HG03558 (cell line): ENCODE measurements around the gene RAPGEF4.
"Not testable (repeated sequence)": the region's sequence is repeated elsewhere in the genome, so short reads cannot be mapped to it uniquely, and the experiment has no call there.

Experiments
- ATAC-seq: cut with Tn5 transposase; IDR thresholded peaks from one replicate; pipeline ENCODE4 v1.9.1; 2021; ENCODE audit warnings: moderate number of reproducible peaks; ENCODE audit not compliant: unreplicated experiment; ENCODE audit errors: extremely low read depth

RAPGEF4 gene

DNA sequence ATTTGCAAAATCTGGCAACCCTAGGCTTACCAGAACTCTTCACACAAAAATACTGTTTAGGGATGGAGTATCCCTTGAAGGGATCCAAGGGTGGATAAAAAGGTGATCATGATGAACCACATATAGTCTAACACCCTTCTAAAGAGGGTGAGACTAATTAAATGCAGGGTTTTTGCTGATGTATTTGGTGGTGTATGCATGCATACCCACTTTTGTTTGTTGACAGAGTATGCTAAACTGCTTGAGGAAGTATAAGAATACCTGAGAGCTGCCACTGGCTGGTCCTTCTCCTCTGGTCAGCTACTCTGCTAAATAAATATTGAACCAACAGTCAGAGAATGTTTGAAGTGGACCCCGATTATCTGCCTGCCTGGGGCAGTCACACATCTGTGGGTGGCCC is 34.2 kb downstream of the RAPGEF4 start:
- no peak for ATAC-seq

DNA sequence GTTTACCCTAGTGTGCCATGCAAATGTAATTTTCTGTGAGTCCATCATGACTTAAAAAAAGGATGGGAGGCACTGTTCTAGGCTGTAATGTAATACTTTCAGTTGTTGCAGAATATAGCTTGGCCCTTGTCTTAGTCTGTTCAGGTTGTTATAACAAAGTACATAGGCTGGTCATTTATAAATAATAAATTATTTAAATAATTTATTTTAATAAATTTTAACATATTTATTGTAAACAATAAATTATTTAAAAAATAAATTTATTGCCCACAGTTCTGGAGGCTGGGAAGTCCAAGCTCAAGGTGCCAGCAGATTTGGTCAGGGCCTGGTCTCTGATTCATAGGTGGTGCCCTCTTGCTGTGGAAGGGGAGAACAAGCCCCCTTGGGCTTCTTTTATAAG is 35.2 kb downstream of the RAPGEF4 start:
- no peak for ATAC-seq

DNA sequence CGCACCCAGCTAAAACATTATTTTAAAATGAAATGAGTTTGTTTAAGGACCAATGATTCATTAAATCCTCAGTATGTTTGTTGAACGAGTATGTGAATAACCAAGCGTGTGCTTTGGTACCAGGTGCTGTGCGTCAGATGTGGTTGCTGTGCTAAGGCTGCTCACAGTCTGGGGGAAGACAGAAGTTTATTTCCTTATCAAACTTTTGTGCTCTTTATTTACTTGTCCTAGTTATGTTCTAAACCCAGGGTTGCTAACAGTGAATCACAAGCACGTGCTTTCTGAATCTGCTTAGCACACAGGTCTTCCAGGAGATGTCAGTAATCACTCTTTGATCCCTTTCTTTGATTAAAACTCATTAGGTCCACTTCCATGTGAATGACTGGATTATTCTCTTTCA is 37.0 kb downstream of the RAPGEF4 start:
- ATAC-seq, result no peak

- ATAC-seq, result no peak
These were observed 38.7 kb downstream of the RAPGEF4 start for GRCh38 chr2:172774302-172774701.

DNA sequence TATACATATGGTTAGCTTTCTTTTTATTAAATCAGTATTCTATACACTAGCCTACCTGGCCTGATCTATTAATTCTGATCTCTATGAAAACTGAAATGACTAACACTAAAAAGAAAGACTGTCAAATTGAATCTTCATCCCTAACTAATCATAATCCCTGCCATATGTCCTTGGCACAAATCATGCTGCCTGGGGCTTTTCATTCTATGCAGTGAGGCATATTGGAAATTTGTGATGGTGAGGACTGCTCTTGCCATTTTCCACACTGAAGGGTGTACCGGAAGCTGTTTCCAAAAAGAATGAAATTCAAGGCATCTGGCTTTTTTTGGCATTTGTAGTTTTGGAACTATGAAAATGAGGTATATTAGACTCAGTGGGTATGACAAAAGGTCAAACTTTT is 39.7 kb downstream of the RAPGEF4 start:
- no peak for ATAC-seq

GRCh38 chr2:172777431-172777830 is 41.8 kb downstream of the RAPGEF4 start:
- no peak for ATAC-seq

DNA sequence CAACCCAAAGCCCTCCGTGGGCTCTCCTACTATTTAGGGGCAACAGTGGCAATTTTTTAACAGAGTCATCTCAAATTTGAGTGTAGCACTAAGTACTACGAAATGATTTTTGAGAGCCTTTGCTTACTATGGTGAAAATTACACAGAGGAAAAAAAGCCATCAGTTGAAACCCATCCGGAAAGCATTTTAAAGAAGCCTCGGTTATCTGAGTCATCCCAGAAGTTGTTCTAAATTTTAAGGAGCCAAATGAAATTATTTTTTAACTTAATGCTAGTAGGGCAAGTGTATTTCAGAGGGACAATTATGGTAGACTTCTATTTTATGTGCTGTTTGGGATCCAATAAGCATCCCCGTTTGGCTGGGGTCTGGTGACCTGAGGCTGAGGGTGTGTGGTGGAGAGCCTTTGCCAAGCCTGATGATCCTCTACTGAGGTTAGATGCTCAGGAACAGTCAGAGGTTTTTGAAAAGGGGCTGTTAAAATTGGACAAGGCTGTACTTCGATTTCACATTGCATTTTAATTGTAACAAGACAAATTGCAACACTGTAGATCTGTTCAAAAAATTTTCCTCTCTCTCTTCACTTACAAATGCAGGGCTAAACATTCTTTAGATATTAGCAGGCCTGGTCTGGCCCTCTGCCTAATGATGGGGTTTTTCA is 47.0 kb downstream of the RAPGEF4 start:
- ATAC-seq, result no peak

DNA sequence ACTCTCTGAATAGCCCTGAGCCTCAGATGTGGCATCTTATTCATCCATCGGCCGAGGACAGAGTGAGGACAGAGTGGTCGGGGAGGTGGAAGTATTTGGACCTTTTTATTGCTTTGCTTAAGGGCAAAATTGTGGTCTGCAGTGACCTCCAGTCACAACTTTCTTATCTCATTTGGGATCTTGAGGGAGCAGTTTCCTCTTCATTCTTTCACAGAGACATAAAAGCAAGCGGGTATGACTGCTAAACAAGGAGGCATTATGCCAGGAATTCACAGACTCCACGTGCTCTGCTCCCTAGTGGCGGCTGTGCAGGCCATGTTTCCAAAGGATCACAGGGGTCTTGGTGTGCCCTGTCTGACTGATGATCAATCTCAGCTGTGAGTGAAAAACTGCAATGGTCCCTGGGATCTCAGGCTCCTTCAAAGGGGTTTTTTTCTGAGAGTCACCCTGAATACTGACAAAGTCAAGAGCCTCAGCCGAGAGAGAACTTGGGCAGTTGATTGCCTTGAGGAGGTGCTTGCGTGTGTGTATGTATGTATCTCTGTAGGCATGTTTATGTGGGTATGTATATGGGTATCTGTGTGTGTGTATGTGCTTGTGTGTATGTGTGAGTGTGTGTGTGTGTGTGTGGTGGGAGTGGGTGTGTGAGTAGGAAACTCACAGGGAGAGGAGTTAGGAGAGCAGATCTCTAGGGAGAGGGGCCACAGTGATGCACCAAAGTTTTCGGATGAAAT is 47.7 kb downstream of the RAPGEF4 start:
- no peak for ATAC-seq

DNA sequence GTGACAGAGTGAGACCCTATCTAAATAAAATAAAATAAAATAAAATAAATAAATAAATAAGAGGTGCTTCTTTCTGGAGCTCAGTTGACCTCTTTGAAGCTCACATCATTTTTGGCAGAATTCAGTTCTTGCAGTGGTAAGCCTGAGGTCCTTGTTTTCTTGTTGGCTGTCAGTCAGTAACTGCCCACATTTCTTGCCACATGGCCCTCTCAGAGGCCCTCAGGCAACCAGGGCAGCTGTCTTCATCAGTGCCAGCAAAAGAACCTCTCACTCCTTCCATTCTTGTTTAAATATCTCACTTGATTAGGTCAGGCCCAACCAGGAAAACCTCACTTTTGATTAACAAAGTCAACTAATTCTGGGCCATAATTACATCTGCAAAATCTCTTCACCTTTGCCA is 53.2 kb downstream of the RAPGEF4 start:
- no peak for ATAC-seq

GRCh38 chr2:172790404-172790803 is 54.8 kb downstream of the RAPGEF4 start:
- no peak for ATAC-seq

GRCh38 chr2:172791953-172792352 is 56.3 kb downstream of the RAPGEF4 start:
- no peak for ATAC-seq

DNA sequence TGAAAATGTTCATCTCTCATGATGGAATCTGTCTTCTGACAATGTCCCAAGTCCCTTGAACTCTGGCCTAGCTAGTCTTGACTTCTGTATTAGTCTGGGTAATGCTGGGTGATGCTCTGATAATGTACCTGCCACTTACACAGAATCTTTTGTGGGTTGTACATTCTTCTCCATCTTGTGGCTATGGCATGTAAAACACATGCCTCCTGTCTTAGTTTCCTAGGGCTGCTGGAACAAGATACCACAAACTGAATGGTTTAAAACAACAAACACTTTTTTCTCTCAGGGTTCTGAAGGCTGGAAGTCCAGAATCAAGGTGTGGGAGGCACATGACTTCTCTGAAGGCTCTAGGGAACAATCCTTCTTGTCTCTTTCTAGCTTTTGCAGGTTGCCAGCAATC is 57.1 kb downstream of the RAPGEF4 start:
- no peak for ATAC-seq

DNA sequence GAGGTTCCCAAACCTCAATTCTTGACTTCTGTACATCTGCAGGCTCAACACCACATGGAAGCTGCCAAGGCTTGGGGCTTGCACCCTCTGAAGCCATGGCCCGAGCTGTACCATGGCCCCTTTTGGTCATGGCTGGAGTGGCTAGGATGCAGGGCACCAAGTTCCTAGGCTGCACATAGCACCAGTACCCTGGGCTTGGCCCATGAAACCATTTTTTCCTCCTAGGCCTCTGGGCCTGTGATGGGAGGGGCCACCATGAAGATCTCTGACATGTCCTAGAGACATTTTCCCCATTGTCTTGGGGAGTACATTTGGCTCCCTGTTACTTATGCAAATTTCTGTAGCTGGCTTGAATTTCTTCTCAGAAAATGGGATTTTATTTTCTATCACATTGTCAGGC is 67.7 kb downstream of the RAPGEF4 start:
- not testable (repeated sequence) for ATAC-seq

DNA sequence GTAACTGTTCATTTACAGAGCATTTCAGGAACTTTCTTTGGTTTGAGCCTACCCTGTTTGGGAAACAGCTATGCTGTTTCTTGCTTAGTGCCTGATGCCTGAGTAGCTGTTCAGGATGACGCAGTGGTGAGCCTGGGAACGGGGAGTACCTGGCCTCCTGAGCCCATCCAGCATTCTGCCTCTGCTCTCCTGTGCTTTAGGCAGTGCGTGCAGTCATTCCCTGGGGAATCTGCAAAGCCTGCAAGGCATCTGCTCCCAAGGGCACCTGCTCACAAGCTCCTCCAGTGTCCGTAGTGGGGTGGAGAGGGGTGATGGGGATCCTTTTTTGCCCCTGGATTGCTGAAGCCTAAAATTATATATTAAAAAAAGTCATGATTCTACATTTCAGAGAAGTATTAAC is 68.8 kb downstream of the RAPGEF4 start:
- ATAC-seq, result no peak

- ATAC-seq, result no peak
These were observed 70.8 kb downstream of the RAPGEF4 start for GRCh38 chr2:172806493-172806892.

DNA sequence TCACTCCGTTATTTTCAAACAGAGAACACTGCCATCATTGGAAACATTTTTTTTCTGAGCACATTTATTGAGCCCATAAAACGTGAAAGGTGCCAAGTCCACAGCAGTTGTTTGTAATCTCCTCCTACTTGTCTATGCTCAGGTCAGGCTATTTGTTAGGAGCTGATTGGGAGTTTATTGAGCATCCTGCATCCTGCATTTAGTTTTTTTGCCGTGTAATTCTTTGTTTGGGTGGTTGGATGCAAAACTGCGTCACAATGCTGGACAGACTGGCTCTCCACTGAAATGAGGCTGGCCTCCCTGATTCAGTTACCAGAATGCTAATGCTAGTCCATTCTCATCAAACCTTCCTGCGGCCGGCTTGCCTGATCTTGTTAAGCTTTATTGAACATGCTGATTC is 71.4 kb downstream of the RAPGEF4 start:
- ATAC-seq, result no peak

- no peak for ATAC-seq
These were observed 72.5 kb downstream of the RAPGEF4 start for GRCh38 chr2:172808156-172808555.

GRCh38 chr2:172811027-172811426 is 75.4 kb downstream of the RAPGEF4 start:
- ATAC-seq, result no peak

- ATAC-seq, result no peak
These were observed 76.6 kb downstream of the RAPGEF4 start for GRCh38 chr2:172812158-172812744.

DNA sequence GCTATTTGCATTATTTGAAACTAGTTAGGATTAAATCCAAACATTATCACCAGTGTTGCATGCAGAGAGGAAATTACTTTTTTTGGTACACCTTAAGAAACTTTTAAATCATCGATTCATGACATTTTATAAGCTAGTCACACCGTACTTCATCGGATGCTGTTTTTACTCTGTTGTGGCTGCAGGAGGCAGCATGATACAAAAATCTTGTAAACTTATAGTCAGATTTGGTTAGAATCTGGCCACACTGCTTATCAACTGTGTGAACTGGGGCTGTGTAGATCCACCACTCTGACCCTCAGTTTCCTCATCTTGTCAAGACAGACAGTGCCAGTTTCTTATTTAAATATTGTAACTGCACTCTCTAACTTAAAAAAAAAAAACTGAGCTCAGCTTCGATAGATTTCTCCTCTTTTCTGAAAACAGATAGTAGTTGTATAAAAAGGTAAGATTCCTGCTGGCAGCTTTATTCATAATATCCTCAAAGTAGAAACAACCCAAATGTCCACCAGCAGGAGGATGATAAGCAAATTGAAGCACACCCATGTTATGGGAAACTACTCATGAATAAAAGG is 77.8 kb downstream of the RAPGEF4 start:
- no peak for ATAC-seq

GRCh38 chr2:172817411-172817810 is 81.8 kb downstream of the RAPGEF4 start:
- ATAC-seq, result no peak
